HEK293 (cell line): Measurements from ENCODE around the gene SLA2.

Source experiments
- ATF2 ChIP-seq: fragments of 450-650 bp; formaldehyde crosslinking; IDR thresholded peaks from 2 replicates; pipeline ENCODE4 v1.5.1; 2016; ENCODE audit warnings: missing biosample characterization, missing genetic modification characterization, low read depth
- CTCF ChIP-seq: fragments of 450-650 bp; formaldehyde crosslinking; IDR thresholded peaks from 2 replicates; pipeline ENCODE4 v1.5.1; 2016; ENCODE audit warnings: missing biosample characterization, missing genetic modification characterization
- PRDM4 ChIP-seq: fragments of 450-650 bp; formaldehyde crosslinking; IDR thresholded peaks from 2 replicates; pipeline ENCODE4 v1.5.1; 2017; ENCODE audit warnings: missing biosample characterization, missing genetic modification characterization
- ZBTB11 ChIP-seq: fragments of 450-650 bp; formaldehyde crosslinking; conservative IDR thresholded peaks from 2 replicates; pipeline ENCODE4 v1.5.1; 2016; ENCODE audit warnings: low read depth, missing biosample characterization, missing genetic modification characterization
- ZBTB49 ChIP-seq: fragments of 450-650 bp; formaldehyde crosslinking; IDR thresholded peaks from 2 replicates; pipeline ENCODE4 v1.5.1; 2016; ENCODE audit warnings: missing biosample characterization, missing genetic modification characterization, low read depth
- ZNF121 ChIP-seq: fragments of 450-650 bp; formaldehyde crosslinking; IDR thresholded peaks from 2 replicates; pipeline ENCODE4 v1.5.1; 2016; ENCODE audit warnings: missing biosample characterization, missing genetic modification characterization
- ZNF133 ChIP-seq: fragments of 450-650 bp; formaldehyde crosslinking; IDR thresholded peaks from 2 replicates; pipeline ENCODE4 v1.5.1; 2016; ENCODE audit warnings: missing biosample characterization, missing genetic modification characterization
- ZNF223 ChIP-seq: fragments of 450-650 bp; formaldehyde crosslinking; IDR thresholded peaks from 2 replicates; pipeline ENCODE4 v1.5.1; 2016; ENCODE audit warnings: missing biosample characterization, missing genetic modification characterization
- ZNF266 ChIP-seq: fragments of 450-650 bp; formaldehyde crosslinking; IDR thresholded peaks from 2 replicates; pipeline ENCODE4 v1.5.1; 2016; ENCODE audit warnings: missing biosample characterization, missing genetic modification characterization, low read depth
- ZNF362 ChIP-seq: fragments of 450-650 bp; formaldehyde crosslinking; IDR thresholded peaks from 2 replicates; pipeline ENCODE4 v1.5.1; 2016; ENCODE audit warnings: missing biosample characterization, missing genetic modification characterization
- ZNF530 ChIP-seq: fragments of 450-650 bp; formaldehyde crosslinking; IDR thresholded peaks from 2 replicates; pipeline ENCODE4 v1.5.1; 2016; ENCODE audit warnings: low read depth, missing biosample characterization, missing genetic modification characterization
- ZNF558 ChIP-seq: fragments of 450-650 bp; formaldehyde crosslinking; IDR thresholded peaks from 2 replicates; pipeline ENCODE4 v1.5.1; 2016; ENCODE audit warnings: missing biosample characterization, missing genetic modification characterization
- ZNF677 ChIP-seq: fragments of 450-650 bp; IDR thresholded peaks from 2 replicates; pipeline ENCODE4 v1.5.0; 2018; ENCODE audit warnings: missing biosample characterization, mild to moderate bottlenecking, missing genetic modification characterization, moderate library complexity
- ZNF692 ChIP-seq: fragments of 450-650 bp; formaldehyde crosslinking; IDR thresholded peaks from 2 replicates; pipeline ENCODE4 v1.5.1; 2016; ENCODE audit warnings: missing biosample characterization, missing genetic modification characterization

- TF ChIP-seq ZBTB11 (tag by site-specific recombination) = no peak
- no peak for TF ChIP-seq CTCF
- no peak for TF ChIP-seq ZNF223 (tag by site-specific recombination)
- TF ChIP-seq ZNF677 (tag by site-specific recombination) = no peak
- TF ChIP-seq PRDM4 = no peak
- TF ChIP-seq ATF2 = no peak
- TF ChIP-seq ZNF121 = no peak
- TF ChIP-seq ZNF530 (tag by site-specific recombination) = no peak
- no peak for TF ChIP-seq ZNF362 (tag by site-specific recombination)
- TF ChIP-seq ZNF266 = no peak
- TF ChIP-seq ZNF692 = no peak
- no peak for TF ChIP-seq ZNF133 (tag by site-specific recombination)
- TF ChIP-seq ZBTB49 (tag by site-specific recombination) = no peak
- TF ChIP-seq ZNF558 (tag by site-specific recombination) = no peak
Observed at GRCh38 chr20:36604952-36605398, 41.0 kb downstream of the SLA2 start.
